ENCODE measurements around the gene SLC13A3. TPM values are rescaled to one million over a fixed set of nuclear protein-coding genes. Genes with fewer than 3 reads are reported as not detected.
A peak's percentile ranks its signal among the peaks of the same experiment; 100 is the strongest.

SLC13A3 gene
- total RNA-seq, 2 experiments from 2014 or later = 0.19 TPM; not detected in 1

DNA sequence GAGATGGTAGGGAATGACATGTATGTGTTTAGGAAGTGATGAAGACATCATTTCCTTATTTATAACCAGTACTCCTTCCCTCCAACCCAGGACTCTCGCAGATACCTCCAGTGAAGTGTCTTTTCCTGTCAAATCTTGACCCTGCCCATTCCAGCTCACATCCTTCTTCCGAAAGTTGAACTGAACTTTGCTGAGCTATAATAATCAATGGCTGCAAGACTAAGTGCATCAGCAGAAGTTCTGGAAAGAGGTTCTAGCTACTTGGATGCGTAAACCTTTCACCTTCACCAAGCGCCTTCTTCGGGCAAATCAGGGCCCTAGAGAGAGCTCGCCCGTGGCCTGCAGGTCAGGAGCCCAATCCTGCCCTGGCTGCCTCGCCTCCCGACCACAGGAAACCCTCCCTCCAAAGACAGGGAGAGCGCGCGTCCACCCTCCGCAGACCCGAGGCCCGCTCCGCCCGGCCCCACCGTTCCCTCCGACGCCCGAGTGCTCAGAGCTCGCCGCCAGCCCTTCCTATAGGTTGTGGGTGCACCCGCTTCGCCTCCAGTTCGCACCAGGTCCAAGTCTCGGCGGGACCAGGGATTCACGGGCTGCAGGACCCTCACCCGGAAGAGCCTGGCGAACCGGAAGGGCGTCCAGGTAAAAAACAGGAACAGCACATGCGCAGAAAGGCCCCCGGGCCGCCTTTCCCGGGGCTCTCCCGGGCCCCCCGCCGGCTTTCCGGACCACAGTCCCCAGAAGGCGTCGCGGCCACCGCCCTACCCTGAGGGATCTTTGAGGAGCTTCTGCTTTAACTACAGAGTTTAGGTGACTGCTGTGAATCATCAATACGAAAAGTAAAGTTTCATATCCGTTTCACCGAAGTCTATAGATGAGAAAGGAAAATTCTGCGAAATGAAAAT, 138.1 kb downstream of the SLC13A3 start, which contains the start of gene ZNF334:
Gene ZNF334 (minus strand): TSS at position 617 of the 902 bp plus-strand sequence. CDS start 1,457 bp downstream, outside the sequence.
- DNase-seq (peak; percentile 60), ATAC-seq (peak; percentile 85)
- H3K4me1 Mint-ChIP-seq = peaks cover 22% of the 10 kb centered on the region
- peaks cover 14% of the 10 kb centered on the region for H3K36me3 Mint-ChIP-seq
- H3K9me3 Mint-ChIP-seq (ENCODE audit: low read depth) = peaks cover 3% of the 10 kb centered on the region
- peaks cover 7% of the 10 kb centered on the region for H3K27me3 Mint-ChIP-seq
- peak within 1 kb of the TSS; percentile 71 for H3K4me3 Mint-ChIP-seq
- CTCF ChIA-PET = interaction anchor here (0.8 to 2.3 kb wide), 8 partner anchors 8 to 181 kb away, joined by 3 to 7 read pairs (median 4); no protein-coding TSS in a partner anchor
- peak within 1 kb of the TSS; percentile 62 for H3K27ac Mint-ChIP-seq

DNA sequence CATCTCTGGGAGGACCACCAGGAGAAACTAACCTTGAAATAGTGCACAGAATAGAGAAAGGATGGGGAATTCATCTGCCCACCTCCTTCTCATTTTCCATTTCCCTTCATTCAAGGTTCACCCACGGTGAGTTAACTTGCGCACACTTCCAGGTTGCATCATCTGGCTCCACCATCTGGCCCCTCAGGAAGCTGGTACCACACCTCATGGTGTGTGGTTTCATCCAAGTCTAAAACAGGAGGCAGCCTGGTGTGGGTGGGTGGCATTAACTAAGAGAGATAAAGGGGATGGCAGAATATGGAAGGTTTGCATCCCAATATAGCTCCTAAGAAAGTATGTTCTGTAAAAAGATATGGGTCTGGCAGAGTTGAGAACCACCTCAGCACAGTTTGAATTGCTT, 141.7 kb downstream of the SLC13A3 start:
- peaks cover 12% of the 10 kb centered on the region for H3K9me3 Mint-ChIP-seq (ENCODE audit: low read depth)
- peaks cover 6% of the 10 kb centered on the region for H3K27me3 Mint-ChIP-seq
- ATAC-seq = no peak
- no peak overlapping the region for H3K4me3 Mint-ChIP-seq
- H3K27ac Mint-ChIP-seq = no peak overlapping the region
- CTCF ChIA-PET = interaction anchor here (0.6 kb wide), 1 partner anchor 58 kb away, joined by 3 read pairs; no protein-coding TSS in a partner anchor
- H3K4me1 Mint-ChIP-seq = peaks cover 24% of the 10 kb centered on the region
- DNase-seq = no peak
- peaks cover 19% of the 10 kb centered on the region for H3K36me3 Mint-ChIP-seq

Other genes starting within 250 kb of the SLC13A3 start
- gene ELMO2, start 244.8 kb downstream of the SLC13A3 start, total RNA-seq = 10 to 100 TPM; 80.3 to 85.5 TPM
- gene ZNF334, start 137.9 kb downstream of the SLC13A3 start, total RNA-seq = 1 to 10 TPM; 1.7 to 1.8 TPM
- not detected for gene OCSTAMP, start 100.8 kb downstream of the SLC13A3 start, total RNA-seq
- gene TP53RK, start 38.0 kb upstream of the SLC13A3 start, total RNA-seq = 10 to 100 TPM; 14.8 to 20.9 TPM
- not detected for gene SLC2A10, start 58.2 kb upstream of the SLC13A3 start, total RNA-seq
- not detected for gene EYA2, start 243.4 kb upstream of the SLC13A3 start, total RNA-seq